ENCODE results near the gene PDIA4.

PDIA4 gene

DNA sequence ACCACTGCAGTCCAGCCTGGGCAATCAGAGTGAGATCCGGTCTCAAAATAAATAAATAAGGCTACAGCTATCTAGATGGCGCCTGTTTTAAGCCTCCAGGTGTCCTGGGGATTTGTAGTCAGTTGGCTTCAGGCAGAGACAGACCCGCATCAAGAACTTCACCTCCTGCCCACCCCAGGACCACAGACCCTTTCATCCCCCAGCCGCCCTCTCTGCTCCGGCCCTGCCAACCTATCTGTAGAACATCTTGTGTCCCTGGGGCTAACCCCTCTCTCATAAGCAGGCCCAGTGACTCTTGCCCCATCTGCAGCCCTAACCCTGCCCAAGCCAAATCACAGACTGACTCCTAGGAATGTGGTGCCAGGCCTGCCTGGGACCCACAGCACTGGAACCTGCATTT lies 17.9 kb downstream of the PDIA4 start:
- H3K4me3 ChIP-seq (ENCODE audit: low read length): no peak overlapping the region
- H3K27ac ChIP-seq (ENCODE audit: low read length): no peak overlapping the region
- H3K27me3 ChIP-seq (ENCODE audit: control insufficient read depth, insufficient read depth, low read length): no peaks in the 10 kb centered on the region
- H3K9me3 ChIP-seq (ENCODE audit: control insufficient read depth, low read depth, low read length): no peaks in the 10 kb centered on the region
- H3K36me3 ChIP-seq (ENCODE audit: control insufficient read depth, low read depth, low read length): peaks cover 85% of the 10 kb centered on the region
- peaks cover 5% of the 10 kb centered on the region for H3K4me1 ChIP-seq (ENCODE audit: control insufficient read depth, low read depth, low read length)
- H3K9ac ChIP-seq (ENCODE audit: low read length): no peak overlapping the region

DNA sequence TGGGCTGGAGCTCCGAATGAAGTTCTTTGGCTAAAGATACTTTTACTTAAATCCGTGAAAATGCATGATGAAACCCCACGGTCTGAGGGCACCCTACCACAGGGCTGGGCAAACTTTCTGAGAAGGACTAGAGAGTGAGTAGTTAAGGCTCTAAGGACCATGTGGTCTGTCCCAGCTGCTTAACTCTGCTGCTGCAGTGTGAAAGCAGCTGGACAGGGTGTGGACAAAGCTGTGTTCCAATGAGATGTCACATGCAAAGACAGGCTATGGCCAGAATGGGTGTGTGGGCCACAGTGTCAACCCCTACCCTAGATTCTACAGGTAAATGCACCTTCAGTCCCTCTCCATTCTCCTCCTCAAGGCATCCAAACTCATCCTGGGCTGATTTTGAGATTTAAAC lies 18.8 kb downstream of the PDIA4 start:
- H3K9me3 ChIP-seq (ENCODE audit: control insufficient read depth, low read depth, low read length): no peaks in the 10 kb centered on the region
- H3K27me3 ChIP-seq (ENCODE audit: control insufficient read depth, insufficient read depth, low read length): no peaks in the 10 kb centered on the region
- peaks cover 5% of the 10 kb centered on the region for H3K4me1 ChIP-seq (ENCODE audit: control insufficient read depth, low read depth, low read length)
- no peak overlapping the region for H3K27ac ChIP-seq (ENCODE audit: low read length)
- H3K36me3 ChIP-seq (ENCODE audit: control insufficient read depth, low read depth, low read length): peaks cover 86% of the 10 kb centered on the region
- no peak overlapping the region for H3K9ac ChIP-seq (ENCODE audit: low read length)
- no peak overlapping the region for H3K4me3 ChIP-seq (ENCODE audit: low read length)

DNA sequence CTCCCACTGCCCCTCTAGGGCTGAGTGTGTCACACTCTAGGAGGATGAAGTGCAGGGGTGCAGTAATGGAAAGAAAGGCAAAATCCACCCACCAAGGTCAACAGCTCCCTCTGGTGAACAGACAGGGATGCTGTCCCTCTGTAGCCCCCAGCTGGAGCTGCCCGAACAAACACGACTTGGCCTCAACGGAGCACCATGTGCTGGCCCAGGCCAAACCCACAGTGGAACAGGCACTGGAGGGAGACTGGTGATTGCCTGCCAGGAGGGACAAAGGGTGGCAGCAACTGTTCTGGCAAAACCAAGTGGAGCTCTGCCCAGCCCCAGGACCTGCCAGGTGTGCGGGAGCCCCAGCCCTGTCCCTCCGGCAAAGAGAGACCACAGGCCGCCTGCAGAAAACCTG lies 20.7 kb downstream of the PDIA4 start:
- no peak overlapping the region for H3K9ac ChIP-seq (ENCODE audit: low read length)
- no peaks in the 10 kb centered on the region for H3K27me3 ChIP-seq (ENCODE audit: control insufficient read depth, insufficient read depth, low read length)
- H3K36me3 ChIP-seq (ENCODE audit: control insufficient read depth, low read depth, low read length): peaks cover 92% of the 10 kb centered on the region
- no peak overlapping the region for H3K27ac ChIP-seq (ENCODE audit: low read length)
- H3K9me3 ChIP-seq (ENCODE audit: control insufficient read depth, low read depth, low read length): no peaks in the 10 kb centered on the region
- peaks cover 5% of the 10 kb centered on the region for H3K4me1 ChIP-seq (ENCODE audit: control insufficient read depth, low read depth, low read length)
- H3K4me3 ChIP-seq (ENCODE audit: low read length): no peak overlapping the region

DNA sequence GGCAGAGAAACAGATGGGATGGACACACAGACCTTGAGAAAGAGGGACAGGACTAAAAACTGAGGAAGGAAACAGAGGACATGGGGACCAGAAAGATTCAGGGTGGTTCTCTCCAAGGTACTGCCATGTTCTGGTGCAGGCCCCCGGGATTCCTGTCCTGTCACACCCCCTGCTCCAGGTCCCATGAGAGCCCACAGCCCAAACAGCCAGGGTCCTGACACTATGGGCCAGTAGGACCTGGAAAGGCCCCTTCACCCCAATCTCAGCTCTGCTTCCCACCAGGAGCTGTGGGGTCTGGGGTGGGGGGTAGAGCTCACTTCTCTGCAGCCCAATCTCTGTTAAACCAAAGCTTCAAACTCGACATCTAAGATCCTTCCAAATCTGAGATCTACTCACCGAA lies 21.2 kb downstream of the PDIA4 start:
- Histone ChIP-seq H3K4me3 (ENCODE audit: low read length) (no peak overlapping the region), H3K27ac (ENCODE audit: low read length) (no peak overlapping the region), H3K36me3 (ENCODE audit: control insufficient read depth, low read depth, low read length) (peaks cover 90% of the 10 kb centered on the region), H3K9me3 (ENCODE audit: control insufficient read depth, low read depth, low read length) (no peaks in the 10 kb centered on the region), H3K27me3 (ENCODE audit: control insufficient read depth, insufficient read depth, low read length) (no peaks in the 10 kb centered on the region), H3K9ac (ENCODE audit: low read length) (no peak overlapping the region), H3K4me1 (ENCODE audit: control insufficient read depth, low read depth, low read length) (peaks cover 5% of the 10 kb centered on the region)

DNA sequence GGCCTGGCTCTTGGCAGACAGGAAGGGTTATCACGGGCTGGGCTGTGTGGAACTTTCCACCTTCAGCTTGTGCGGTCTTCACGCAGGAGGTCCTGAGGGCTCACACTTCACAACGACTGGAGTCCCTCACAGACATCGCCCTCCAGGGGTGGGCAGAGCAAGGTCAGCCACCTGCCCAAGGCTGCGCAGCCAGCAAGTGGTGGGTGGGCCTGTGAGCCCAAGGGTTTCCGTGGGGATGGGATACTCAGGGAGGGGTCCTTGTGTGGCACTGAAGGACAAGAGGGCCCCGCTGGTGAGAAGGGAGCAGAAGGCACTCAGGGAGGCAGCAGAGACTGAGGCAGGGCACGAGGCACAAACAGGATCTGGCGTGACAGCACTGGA lies 22.0 kb downstream of the PDIA4 start:
- Histone ChIP-seq H3K9me3 (ENCODE audit: control insufficient read depth, low read depth, low read length) (no peaks in the 10 kb centered on the region), H3K27me3 (ENCODE audit: control insufficient read depth, insufficient read depth, low read length) (no peaks in the 10 kb centered on the region), H3K36me3 (ENCODE audit: control insufficient read depth, low read depth, low read length) (peaks cover 82% of the 10 kb centered on the region), H3K9ac (ENCODE audit: low read length) (no peak overlapping the region), H3K4me3 (ENCODE audit: low read length) (no peak overlapping the region), H3K27ac (ENCODE audit: low read length) (no peak overlapping the region), H3K4me1 (ENCODE audit: control insufficient read depth, low read depth, low read length) (peaks cover 5% of the 10 kb centered on the region)

DNA sequence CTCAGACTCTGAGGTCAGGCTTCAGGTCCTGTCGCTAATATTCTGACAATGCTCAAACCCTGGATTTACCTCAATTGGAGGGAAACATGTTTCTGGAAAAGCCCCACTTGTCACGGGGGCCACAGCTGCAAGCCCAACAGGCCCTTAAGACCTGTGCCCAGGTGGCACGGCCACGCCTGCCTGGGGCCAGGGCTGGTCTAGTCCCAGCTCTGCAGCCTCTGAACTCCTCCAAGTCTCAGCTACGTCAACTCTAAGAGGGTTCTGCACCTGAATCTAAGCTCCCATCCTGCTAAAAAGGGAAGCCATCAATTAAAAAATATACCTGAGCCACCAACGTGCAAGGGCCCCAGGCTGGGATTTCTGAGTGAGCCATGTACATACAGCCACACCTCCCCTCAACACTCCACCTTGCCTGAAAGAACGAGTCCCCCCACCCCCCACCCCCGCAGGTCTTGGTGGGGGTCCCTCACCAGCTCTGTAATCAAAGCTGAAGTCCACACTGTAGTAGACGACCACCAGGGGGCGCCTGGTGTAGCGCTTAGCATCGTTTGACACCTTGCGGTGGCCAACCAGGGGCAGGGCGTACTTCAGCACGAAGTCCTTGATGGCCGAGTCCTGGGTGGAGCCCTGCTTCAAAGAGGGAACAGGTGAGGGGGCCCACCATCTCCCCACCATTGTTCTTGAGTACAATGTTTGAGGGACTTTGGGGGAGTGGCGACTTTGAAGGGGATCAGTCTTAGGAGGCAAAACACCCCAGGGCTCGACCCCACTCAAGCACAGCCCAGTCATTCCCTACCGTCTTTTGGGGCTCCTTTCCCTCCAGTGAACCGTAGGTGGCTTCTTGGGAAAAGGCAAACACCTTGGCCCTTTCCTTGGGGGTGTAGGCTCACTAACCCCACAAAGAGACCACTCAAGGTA lies 22.6 kb downstream of the PDIA4 start:
- Histone ChIP-seq H3K36me3 (ENCODE audit: control insufficient read depth, low read depth, low read length) (peaks cover 75% of the 10 kb centered on the region), H3K9ac (ENCODE audit: low read length) (no peak overlapping the region), H3K4me1 (ENCODE audit: control insufficient read depth, low read depth, low read length) (no peaks in the 10 kb centered on the region), H3K4me3 (ENCODE audit: low read length) (no peak overlapping the region), H3K27ac (ENCODE audit: low read length) (no peak overlapping the region), H3K27me3 (ENCODE audit: control insufficient read depth, insufficient read depth, low read length) (no peaks in the 10 kb centered on the region), H3K9me3 (ENCODE audit: control insufficient read depth, low read depth, low read length) (no peaks in the 10 kb centered on the region)

DNA sequence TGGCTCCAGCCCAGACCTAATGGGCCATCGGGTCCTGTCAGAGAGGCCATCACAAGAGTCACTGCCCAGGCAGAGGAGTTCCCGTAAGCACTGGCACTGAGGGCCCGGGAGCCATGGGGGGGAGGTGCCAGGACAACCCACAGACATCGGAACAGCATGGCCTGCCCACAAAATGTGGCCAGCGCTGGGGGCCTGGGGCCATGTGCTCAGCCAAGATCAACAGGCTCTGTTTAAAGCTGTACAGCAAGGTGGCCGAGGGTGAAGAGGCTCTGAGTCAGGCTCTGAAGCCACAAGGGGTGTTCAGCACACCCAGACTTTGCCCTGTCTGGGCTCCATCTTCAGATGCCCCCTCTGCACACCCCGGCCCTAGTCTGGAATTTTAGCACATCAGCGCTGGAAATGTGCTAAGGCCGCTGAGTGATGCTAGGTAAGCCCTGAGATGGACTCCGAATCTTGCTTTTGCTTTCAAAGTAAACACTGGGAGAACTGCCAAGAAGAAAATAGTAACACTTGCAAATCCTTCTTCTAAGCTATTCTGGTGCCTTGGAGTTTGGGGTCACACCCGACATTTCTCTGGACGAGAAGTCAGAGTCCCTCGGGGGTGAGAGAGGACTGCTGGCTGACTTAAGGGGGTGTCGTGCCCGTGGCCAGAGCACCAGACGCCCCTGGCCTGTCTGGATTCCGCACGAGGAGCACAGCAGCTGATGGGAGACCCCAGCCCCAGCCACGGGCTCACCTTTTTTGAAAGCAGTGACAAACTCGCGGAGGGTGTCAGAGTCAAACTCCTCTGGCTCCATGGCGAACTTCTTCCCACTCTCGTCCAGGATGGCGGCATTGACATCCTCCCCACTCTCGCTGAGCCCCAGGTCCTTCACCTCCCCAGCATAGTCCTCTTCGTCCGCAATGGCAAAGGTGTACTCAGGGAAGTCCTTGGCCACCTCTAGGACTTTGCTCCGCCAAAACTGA lies 23.6 kb downstream of the PDIA4 start:
- H3K9me3 ChIP-seq (ENCODE audit: control insufficient read depth, low read depth, low read length): no peaks in the 10 kb centered on the region
- peaks cover 65% of the 10 kb centered on the region for H3K36me3 ChIP-seq (ENCODE audit: control insufficient read depth, low read depth, low read length)
- H3K27me3 ChIP-seq (ENCODE audit: control insufficient read depth, insufficient read depth, low read length): no peaks in the 10 kb centered on the region
- no peak overlapping the region for H3K9ac ChIP-seq (ENCODE audit: low read length)
- H3K4me1 ChIP-seq (ENCODE audit: control insufficient read depth, low read depth, low read length): no peaks in the 10 kb centered on the region
- H3K4me3 ChIP-seq (ENCODE audit: low read length): no peak overlapping the region
- H3K27ac ChIP-seq (ENCODE audit: low read length): no peak overlapping the region

DNA sequence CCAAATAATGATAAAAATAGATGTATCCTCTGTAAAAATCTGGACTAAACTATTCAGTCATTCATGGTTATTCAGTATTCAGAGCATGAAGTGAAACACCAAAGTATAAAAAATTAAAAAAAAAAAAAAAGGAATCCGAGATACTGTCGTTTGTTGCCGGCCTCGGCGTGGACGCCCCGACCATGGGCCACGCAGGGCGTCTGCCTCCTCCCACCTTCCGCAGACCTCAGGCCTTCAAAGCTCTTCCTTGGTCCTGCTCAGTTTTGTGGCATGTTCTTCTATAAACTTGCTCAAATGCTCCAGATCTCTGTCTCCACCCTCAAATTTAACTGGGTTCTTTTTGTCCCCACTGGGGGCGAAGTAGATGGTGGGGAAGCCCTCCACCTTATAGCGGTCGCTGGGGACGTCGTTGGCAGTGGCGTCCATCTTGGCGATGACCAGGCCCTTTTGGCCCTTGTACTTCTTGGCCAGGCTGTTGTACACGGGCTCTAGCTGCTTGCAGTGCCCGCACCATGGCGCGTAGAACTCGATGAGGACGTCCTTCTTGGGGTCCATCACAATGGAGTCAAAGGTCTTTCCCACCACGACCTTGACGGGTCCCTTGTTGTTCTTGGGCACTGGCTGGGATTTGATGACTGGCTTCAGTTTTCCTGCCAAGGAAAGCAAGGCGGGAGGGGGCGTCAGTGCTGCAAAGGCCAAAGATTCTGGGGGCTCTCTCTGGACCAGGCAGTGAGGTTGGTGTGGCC lies 24.6 kb downstream of the PDIA4 start:
- H3K9ac ChIP-seq (ENCODE audit: low read length): no peak overlapping the region

DNA sequence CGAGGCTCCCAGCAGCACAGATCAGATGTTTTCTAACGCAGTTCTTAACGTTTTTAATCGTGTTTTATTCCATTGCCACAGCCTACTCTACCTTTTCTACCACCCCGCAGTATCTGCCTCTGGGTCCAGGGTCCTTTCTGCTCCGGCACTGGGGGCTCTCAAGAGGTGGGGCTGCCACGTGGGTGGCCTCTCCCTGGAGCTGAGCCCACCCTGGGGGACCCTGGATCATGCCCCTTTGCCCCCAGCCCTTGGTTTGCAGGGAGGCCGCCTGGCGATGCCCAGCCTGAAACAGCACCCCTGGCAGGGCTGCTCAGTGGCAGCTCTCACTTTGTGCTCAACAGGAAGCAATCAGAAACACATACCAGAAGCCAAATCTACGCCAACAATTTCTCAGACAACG lies 25.3 kb downstream of the PDIA4 start:
- Histone ChIP-seq H3K9ac (ENCODE audit: low read length) (no peak overlapping the region), H3K27me3 (ENCODE audit: control insufficient read depth, insufficient read depth, low read length) (no peaks in the 10 kb centered on the region), H3K36me3 (ENCODE audit: control insufficient read depth, low read depth, low read length) (peaks cover 52% of the 10 kb centered on the region), H3K4me1 (ENCODE audit: control insufficient read depth, low read depth, low read length) (no peaks in the 10 kb centered on the region), H3K4me3 (ENCODE audit: low read length) (no peak overlapping the region), H3K27ac (ENCODE audit: low read length) (no peak overlapping the region), H3K9me3 (ENCODE audit: control insufficient read depth, low read depth, low read length) (no peaks in the 10 kb centered on the region)

More for the DNA sequence above, 24.6 kb downstream of the PDIA4 start:
- H3K9me3 ChIP-seq (ENCODE audit: control insufficient read depth, low read depth, low read length): no peaks in the 10 kb centered on the region
- no peaks in the 10 kb centered on the region for H3K27me3 ChIP-seq (ENCODE audit: control insufficient read depth, insufficient read depth, low read length)
- H3K36me3 ChIP-seq (ENCODE audit: control insufficient read depth, low read depth, low read length): peaks cover 59% of the 10 kb centered on the region
- no peak overlapping the region for H3K4me3 ChIP-seq (ENCODE audit: low read length)
- H3K4me1 ChIP-seq (ENCODE audit: control insufficient read depth, low read depth, low read length): no peaks in the 10 kb centered on the region
- H3K27ac ChIP-seq (ENCODE audit: low read length): no peak overlapping the region

DNA sequence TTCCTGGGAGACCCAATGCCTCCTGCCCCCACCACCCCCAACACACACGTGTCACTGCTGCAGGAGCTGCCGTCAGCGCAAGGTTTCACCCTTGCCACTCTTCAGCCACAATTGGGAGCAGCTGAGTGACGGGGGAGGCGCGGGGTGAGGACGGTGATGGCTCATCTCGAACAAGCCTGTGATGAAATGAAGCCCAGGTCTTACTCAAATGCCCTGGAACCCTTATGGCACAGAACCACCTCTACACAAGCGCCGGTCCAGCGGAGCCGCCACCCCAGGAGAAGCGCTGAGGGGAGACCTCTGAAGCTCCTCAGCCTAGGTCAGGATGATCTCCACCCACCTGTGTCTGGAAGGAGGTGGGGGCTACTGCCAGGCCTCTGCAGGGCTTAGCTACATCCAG lies 25.7 kb downstream of the PDIA4 start:
- Histone ChIP-seq H3K36me3 (ENCODE audit: control insufficient read depth, low read depth, low read length) (peaks cover 48% of the 10 kb centered on the region), H3K9ac (ENCODE audit: low read length) (no peak overlapping the region), H3K9me3 (ENCODE audit: control insufficient read depth, low read depth, low read length) (no peaks in the 10 kb centered on the region), H3K27ac (ENCODE audit: low read length) (no peak overlapping the region), H3K4me1 (ENCODE audit: control insufficient read depth, low read depth, low read length) (no peaks in the 10 kb centered on the region), H3K4me3 (ENCODE audit: low read length) (no peak overlapping the region), H3K27me3 (ENCODE audit: control insufficient read depth, insufficient read depth, low read length) (no peaks in the 10 kb centered on the region)

DNA sequence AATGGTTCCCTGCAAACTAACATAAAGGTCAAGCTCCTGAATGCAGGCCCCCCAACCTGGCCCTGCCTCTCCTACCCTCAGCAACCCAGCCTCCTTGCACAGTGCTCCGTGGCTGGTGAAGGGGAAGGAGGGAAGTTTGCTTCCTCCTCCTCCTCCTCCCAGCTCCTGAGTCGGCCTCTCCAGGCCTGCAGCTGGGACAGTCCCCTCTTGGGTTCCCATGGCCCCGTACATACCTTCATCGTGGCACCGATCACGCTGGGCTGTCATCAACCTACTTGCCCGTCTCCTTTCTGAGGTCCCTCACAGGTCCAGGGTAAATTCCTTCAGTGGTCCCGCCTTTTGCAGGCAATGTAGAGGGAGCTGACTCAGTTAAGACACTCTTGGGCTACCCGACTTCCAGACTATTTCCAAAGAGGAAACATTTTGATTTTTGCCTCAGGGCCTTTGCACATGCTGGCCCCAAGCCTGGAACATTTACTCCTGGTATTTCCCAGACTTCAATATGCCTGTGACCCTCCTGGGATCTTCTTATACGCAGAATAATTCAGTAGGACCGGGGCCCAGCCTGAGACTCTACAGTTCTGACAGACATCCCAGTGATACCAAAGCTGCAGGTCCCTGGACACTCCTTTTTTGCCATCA lies 26.8 kb downstream of the PDIA4 start:
- H3K4me1 ChIP-seq (ENCODE audit: control insufficient read depth, low read depth, low read length): no peaks in the 10 kb centered on the region
- H3K27ac ChIP-seq (ENCODE audit: low read length): no peak overlapping the region
- no peaks in the 10 kb centered on the region for H3K9me3 ChIP-seq (ENCODE audit: control insufficient read depth, low read depth, low read length)
- no peak overlapping the region for H3K9ac ChIP-seq (ENCODE audit: low read length)
- H3K4me3 ChIP-seq (ENCODE audit: low read length): no peak overlapping the region
- H3K27me3 ChIP-seq (ENCODE audit: control insufficient read depth, insufficient read depth, low read length): no peaks in the 10 kb centered on the region
- H3K36me3 ChIP-seq (ENCODE audit: control insufficient read depth, low read depth, low read length): peaks cover 37% of the 10 kb centered on the region
